COLO829 (cell line): ENCODE data around the gene LRMDA.

ENCODE experiments used
- DNase-seq: peaks from one replicate; pipeline ENCODE4 v3.0.0; 2012; ENCODE audit warnings: low spot score

Gene LRMDA

DNA sequence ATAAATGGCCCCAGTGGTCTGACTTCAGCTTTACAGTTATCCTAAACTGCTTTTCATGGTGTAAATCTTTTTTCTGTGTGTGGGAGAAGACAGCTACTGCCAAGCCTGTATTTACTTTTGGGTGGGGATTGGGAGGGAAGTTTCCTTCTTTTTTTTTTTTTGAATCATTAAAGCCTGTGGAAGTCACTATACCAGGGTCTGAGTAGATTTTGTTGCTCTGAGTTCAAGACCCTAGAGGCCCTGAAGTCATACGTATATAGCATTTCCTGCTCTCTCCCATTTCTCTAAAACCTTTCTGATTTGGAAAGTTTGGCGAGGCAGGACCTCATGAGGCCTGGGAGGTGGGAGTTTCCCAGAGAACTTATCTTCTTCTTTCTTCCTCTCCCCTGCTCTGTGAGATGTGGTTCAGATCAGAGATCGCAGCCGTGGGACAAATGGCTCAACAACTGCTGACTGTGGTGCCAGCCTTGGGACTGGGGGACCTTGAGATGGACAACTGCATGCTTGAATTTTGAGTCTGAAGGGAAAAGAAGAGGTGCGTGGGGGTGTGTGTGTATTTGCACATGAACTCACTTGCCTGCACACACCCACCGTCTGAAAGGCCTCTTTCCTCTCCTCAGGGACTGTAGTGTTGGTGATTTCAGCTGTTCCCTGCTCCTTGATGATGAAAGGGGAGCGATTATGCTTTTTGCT lies 18.1 kb downstream of the LRMDA start:
- no peak for DNase-seq

DNA sequence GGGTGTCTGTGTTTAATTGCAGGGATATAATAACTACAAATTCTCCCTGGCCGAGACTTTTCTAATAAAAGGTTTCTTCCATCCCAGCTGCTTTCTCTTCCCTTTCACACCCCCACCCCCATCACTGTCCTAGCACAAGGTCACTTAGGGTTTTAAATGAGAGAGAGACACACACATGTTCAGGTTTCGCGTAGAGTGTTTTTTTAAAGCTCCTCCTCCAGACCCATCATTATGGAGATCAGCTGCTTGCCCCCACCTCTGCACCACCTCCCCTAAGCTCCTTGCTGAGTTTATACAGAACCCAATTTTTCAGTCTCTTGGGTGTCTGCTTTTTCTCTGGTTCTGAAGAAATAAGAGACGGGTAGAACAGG lies 18.6 kb downstream of the LRMDA start:
- DNase-seq: no peak

DNA sequence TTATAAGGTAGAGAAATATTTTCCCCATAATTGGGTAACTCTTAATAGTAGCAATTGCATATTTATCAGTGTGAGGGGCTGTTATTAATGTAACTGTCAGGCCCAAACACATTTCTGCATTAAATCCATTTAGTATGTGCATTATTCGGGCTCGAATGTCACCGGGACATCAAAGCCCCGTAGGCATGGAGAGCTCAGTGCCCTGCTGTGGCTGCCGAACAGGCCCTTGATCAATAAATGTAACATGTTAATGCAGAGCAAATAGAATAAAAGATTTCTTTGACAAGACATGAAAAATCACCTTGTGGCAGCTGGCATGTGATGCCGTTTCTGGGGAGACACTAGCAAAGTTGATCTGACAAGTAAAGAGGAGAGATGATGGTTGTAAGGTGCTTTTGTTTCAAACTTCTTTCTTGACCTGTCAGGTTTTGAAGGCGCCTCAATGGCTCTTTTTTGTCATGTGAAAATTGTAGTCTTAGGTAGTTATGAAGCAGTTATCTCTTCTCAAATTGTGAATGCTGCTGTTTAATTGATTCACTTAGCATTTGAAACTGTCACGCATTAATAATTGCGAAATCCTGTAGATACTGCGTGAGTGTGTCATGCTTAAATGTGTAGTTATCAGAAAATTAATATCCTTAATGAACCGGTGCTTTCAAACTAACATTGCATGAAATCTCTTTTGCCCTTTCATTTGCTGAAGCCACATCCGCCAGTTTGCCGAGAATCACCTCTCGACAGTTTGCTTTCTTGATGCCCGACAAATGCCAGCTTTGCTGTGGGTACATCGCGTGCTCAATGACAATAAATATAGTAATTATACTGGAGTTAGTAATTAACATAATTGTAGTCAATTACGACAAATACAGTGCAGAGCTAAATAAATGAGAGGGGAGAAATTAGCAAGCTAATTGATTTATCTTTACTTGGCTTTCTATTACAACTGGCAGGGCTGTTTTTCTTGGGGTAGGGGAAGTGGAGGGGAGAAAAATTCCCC lies 19.5 kb downstream of the LRMDA start:
- DNase-seq: no peak

DNA sequence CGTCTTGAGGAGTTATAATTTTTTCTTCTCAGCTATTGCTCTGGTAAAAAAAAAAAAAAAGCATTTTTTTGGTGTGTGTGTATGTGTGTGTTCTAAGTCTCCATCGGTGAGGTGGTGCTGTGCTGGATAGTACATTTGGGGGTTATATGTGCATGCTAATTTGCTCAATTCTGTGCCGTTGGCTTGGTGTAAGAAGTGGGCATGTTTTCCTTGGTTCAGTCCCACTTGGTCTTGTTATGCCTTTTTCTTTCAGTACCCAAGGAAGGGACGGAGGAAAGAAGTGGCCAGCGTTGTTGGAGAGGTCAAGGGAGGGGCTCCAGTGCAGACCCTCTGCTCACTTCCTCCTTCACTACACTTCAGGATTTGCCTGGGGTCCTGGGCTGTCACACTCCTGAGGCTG lies 20.4 kb downstream of the LRMDA start:
- DNase-seq: no peak

DNA sequence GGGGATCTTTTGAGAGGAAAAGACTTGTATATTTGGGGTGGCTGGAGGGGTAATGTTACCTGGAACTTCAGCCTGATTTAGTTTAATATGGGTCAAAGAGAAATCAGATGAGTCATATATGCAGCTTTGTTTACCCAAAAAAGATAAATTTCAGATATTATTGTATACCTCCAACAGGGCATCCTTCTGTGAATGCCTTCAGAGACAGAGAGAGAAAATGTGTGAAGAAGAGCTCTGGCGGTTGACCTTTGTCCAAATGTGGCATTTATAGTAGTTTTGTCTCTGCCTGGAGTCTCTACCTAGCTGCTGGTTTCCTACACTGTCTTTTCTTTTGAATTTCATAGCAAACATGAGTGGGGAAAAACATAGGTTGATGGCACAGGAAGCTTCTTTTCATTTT lies 21.6 kb downstream of the LRMDA start:
- no peak for DNase-seq

DNA sequence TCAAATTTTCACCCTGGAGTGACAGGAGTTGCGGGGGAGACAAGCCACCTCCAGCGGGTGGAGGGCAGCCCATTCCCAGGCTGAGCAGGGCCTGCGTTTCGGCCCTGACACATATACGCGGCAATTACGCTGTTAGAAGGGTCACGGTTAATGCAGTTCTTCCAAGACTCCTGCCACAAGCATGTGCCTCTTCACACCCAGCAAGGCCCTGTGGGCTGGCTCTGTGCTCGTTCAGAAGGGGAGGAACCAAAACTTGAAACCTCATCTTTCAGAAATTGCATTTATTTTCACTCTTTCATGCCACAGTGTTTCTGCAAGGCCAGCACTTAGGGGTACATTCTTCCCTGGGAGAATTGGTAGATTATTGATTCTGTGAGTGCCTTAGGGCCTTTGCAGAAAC lies 24.7 kb downstream of the LRMDA start:
- DNase-seq: no peak

DNA sequence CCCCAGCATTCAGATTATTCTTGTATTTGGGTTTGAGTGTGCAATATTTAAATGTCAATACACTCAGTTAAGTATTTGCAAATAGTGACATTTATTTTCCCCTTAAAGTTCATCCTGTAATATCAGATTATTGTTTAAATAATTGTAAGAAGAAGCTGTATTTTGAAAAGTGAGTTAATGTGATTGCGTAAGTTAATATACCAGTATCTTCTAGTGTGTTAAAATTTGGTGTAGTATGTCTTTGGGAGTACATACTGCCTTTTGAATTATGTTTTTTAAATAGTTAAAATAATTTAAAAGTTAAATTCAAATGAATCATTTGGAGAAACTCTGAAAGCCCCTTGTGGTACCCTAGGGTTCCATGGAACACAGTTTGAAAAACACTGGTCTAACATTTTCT lies 28.6 kb downstream of the LRMDA start:
- no peak for DNase-seq

DNA sequence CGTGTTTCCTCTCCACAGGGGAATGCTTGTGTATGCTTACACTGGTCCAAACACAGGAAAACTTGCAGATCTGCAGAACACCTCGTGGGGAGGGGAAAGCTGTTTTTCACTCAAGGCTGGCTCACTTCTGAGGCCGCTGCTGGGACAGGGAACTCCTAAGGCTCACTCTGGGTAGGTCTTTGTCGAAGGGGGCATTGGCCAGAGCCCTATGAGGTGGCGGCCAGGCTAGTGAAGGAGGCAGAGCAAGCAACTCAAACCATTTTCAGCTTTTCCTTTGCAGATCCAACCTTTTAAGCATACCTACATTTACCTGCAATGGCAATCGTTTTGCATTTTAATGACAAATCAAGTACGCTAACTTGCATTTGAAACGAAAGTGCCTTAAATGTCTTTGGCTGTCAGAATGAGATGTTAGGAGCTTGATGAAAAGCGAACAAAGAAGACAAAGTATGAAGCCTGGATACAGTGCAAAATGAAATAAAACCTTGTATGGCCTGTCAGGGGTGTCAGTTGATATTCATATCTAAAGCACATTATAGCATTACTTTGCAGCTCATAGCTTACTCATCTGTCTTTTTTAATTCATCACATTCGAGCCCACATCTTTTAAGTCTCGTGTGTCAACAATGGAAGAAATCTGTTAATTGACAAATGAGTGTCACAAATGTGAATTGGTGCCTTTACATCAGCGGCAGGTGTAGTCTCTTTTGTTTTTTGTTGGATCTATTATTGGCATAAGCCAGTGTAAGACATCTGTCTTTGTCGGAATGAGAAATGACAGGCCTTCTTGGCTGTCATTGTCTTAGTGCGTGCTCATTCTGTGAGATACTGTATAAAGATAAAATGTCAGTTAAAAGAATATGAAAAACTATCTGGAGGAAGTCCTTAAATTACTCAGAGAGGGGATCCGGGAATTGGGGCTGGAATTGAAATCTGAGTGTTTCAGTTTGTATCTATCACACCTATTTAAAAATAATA lies 30.5 kb downstream of the LRMDA start:
- no peak for DNase-seq

DNA sequence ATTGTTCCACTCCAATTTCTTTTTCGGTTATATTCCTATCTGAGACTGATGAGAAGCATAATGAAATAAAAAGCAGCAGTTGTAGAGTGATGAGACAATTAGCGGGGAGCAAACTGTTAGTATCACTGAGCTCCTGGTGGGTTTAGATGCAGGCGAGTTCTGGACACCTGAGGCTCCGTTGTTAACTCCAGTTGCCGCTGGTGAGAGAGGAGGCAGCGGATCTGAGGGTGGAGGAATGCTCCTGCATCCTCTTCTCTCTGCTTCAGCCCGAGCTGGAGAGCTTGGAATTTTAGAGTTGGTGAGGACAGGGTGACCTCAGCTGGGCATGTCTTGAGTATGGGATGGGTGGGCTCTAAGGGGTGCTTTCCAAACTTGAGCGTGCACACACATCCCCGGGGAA lies 31.4 kb downstream of the LRMDA start:
- no peak for DNase-seq

DNA sequence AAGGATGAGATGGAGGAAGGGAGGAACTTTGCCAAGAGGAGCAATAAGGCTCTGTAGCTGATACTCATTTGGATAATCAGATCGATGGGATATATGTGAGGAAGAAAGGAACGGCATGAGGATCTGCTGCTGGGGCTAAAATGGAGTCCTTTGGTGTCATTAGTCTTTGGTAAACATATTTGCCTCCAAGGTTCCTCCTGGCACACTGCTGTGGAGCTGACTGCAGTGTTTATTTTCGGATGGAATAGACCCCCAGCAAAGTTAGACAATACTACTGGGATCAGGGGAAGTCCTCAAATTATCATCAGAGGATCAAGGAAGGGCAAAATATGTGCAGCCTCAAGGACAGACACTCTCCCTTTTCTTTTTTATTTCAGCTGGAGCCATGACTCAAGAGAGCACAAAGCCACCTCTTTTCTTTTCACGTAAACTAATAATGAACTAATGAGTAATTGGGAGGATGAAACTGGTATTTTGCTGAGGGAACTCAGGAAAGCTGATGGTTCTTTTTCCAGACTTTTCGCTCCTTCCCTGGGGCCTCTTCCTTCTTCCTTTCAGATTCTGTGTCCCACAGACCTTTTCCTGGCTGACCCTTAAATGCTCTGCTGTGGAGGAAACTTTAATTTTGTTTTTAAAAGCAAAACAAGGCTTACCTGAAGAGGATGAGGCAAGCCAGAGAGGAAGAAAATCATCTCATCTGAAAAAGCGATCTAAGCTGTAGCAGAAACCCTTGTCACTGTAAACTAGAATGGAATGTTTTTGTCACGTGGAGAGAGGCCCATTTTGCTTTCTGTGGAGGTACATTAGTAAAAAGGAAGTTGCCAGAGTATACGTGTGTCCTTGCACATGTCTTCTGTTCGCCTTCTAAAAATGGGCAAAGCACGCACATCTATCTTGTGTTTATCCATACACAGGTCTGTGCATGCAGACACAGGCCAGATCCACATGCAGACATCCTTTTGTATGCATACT lies 33.3 kb downstream of the LRMDA start:
- peak; percentile 27 for DNase-seq

DNA sequence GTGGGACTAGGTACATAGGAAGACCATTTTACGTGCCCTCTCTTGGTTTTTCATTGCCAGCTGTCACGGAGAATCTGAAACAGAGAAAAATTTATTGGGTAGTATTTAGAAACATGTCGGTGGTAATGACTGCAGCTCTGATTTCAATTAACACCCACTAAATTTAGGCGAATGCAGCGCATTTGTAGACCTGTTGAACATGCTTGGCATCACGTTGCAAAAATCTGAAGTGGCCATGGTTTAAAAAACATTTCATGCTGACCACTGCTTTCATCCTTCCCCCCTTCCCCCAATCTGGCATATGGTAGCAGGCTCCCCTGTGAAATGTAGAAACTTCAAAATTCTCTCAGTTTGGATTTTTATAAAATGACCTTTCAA lies 34.0 kb downstream of the LRMDA start:
- DNase-seq: no peak

DNA sequence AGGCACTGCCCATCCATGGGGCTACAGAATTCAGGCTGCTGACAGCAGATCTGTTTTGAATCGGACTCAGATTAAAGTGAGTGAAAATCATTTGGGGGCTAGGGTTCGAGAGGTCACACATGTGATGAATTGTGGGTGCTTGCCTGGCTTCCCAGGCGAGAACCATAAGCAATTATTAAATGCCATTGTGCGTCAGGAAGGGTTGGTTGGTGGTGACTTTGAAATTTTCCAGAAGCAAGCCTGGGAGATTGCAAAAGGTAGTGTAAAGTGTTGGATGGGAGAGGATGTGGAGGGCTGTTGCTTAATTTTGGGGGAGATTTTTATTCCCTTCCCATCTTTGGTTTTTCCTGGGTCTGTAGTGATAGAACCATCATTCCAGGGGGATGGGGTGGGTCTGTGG lies 34.6 kb downstream of the LRMDA start:
- DNase-seq: no peak

DNA sequence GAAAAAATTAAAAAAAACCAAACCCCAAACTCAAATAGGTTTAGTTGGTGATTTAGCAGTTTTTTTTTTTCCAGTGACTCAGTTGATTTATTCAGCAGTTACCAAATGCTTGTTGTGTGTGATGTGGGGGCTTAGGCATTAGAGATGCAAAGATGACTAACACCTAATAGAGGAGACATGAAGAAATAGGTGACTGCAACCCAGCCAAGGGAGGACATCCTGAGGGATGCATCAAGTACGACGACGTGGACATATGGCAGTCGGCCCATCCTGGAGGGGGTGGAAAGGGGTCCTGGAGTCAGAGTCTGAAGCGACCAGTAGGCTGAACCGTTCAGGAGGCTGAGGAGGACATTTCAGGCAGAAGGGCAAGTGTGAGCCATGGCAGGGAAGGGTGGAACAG lies 35.5 kb downstream of the LRMDA start:
- no peak for DNase-seq

DNA sequence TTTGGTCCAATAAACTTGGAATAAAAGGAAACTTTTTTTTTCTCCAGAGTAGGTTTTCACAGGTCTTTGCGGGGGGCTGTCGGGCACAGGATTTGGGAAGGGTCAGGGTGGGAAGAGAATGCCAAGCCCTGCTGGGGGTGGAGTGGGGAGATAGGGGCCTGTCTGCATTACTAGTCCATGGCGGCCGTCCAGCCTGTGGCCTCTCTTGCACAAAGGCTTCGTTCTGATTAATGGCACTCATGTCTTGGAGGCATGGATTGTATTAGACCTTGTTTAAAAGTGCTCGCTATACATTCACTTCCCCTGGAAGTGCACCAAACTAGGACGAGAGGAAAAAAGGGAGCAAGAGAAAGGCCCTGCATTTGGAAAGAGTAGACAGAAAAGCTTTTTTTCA lies 37.2 kb downstream of the LRMDA start:
- no peak for DNase-seq

DNA sequence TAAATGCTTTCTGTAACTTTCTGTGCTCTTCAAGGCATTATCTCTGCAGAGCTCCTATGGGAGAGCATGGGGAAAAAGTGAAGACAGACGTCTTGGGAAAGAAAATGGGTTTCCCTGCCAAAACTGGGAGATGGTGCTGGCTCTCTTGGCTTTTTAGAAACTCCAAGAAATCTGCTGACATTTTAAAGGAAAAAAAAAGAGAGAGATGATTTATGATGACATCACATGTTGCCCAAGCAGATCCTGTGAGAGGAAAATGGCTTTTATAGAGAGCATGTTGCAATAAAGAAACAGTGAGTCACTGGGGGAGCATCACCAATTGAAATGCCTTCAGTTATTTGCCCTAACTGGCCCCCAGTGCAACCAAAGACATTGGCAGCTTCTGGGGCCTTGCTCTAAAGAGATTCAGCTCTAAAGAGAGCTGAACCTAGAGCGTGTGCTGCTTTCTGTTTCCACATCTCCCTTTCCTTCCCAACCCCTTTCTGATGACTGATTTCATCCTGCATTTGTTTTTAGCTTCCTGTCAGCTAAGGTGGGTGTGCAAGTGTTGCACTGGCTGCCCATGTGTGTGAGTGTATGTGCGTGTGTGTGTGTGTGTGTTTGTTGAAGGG lies 37.7 kb downstream of the LRMDA start:
- peak; percentile 48 for DNase-seq

DNA sequence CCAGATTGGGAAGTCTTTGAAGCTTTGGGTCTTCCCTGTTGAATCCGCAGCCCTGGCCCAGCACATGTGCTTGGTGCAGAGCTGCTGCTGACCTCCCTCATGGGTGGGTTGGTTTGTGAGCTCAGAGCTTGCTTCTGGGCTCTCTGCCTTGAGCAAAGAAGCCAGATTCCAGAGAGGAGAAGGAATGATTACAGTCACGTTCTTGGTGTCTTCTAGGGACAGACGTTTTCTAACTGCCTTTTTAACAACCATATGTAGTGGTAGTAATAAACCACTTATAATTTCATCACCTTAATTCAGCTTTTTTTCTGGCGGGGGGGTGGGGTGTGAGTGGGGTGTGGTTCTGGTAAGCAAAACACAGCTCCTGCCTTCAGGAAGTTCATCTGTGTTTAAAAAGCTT lies 39.5 kb downstream of the LRMDA start:
- DNase-seq: no peak

DNA sequence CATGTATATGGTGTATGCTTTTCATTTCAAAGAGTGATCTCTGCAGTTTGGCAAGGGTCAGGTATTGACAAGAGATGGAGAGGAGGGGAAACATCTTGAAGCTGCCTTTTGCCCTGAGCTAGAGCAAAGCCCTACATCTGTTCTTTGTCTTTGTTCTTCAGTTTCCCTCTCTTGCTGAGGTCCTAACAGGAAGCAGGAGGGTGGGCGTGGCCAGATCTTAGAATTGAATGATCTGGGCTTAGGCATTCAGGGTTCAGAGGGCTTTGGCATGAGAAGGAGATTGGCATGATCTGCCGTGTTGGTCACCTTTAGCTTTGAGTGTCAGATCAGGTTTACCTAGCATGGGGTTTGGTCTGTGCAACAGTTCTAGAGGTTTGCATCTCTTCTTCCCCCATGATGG lies 41.3 kb downstream of the LRMDA start:
- no peak for DNase-seq

DNA sequence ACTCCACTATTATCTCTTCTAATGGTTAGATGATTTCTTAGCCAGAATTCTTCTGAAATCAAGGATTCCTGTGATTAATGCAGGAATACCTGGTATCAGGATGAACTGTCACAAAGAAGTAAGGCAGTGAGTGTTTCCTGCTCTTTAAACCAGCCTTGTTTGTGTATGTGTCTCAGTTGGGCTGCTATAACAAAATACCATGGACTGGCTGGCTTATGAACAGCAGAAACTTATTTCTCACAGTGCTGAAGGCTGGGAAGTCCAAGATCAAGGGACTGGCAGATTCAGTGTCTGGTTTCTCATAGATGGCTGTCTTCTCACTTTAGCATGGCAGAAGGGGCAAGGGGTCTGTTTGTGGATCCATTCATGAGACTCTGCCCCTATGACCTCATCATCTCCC lies 42.7 kb downstream of the LRMDA start:
- no peak for DNase-seq

DNA sequence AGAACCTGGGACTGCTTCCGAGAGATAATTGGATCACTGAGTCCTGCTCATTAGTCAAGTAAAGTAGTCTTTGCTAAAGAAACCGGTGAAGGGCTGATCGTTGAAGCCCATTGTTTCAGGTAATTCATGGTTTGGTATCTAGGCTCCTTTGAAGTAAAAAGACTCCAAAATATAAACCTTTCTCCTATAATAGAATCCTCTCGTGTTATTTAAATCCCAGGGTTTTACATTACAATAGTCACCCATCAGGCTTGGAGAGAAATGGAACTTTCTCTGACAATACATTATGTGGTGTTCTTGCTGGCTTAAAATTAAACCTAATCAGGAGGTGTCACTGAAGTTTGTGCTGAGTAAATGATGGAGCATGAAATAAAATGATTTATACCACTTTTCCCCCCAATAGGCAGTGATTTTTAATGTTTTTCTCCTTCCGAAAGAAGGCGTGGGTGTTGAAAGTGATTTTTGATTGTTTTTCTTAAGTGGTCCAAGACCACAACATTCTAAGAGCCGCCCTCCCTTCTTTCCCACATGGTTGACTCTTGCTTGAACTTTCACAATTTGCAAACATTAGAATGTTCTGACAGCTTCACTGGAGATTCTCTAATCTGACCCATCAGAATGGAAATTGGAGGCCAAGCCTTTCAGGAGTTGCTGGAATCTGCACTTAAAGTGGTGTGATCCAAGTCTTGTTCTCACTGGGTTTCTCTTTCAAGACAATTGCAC lies 44.2 kb downstream of the LRMDA start:
- DNase-seq: no peak

DNA sequence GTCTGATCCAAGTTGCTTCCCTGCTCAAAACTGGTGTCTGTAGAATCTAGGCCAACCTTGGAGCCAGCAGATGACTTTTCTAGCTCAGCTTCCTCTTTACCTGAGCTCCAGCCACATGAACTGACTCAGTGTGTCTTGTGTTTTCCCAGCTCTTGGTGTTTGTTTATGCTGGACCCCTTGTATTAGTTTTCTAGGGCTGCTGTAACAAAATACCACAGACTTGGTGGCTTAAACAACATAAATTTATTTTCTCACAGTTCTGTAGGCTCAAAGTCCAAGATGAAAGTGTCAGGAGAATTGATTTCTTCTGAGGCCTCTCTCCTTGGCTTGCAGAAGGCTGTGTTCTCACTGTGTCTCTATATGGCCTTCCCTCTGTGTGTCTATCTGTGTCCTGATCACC lies 45.1 kb downstream of the LRMDA start:
- DNase-seq: no peak
